Measurements from ENCODE around the gene MRPL1. TPM values are rescaled to one million over a fixed set of nuclear protein-coding genes. Genes with fewer than 3 reads are reported as not detected.

The MRPL1 gene
- polyA plus RNA-seq, 3 donors = 4.0 to 11.8 (median 10.7) TPM

DNA sequence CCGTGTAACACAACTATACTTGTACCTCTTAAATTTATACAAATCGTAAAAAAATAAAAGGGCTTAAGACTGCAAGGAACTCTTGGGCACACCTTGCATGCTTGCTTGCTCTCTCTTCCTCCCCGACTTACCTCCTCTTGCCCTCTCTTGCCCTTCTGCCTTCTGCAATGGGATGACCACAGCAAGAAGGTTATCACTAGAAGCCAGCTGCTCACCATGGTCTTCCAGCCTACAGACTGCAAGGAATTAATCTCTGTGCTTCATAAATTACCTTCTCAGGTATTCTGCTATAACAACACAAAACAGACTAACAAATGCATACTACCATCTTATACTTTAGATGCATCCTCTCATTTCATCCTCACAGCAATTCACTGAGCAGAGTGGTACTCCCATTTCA lies 92.1 kb downstream of the MRPL1 start:
- 93% methylated on average over 2 of the region's 3 CpGs for WGBS (ENCODE audit: insufficient coverage)
- intact Hi-C loops (cut with micrococcal nuclease) = no loop called here
- DNase-seq = no peak

DNA sequence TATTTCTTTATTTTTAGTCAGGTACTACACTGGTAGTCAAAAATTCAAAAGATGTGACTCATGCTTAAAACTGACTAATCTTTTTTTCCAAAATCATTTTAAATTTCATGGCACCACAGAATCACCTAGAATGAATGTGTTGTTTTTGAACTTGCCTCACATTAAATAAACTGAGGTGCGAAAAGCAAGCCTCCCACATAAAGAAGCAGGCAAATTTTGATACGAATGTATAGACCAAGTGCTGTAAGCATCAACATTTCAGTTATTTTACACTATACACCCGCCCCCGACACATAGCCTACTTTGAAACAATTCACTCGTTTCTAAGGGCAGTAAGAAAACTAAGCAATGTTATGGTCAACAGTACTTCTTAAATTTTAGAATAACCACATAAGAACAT lies 94.3 kb downstream of the MRPL1 start:
- Histone ChIP-seq H3K36me3 (replicated peaks in 1 of 2; ENCODE audit: control insufficient read depth in 1 of 2, insufficient read depth in 2 of 2, low read length in 2 of 2) (peaks cover 15 to 27% of the 10 kb centered on the region in 2 donors), H3K4me3 (replicated peaks in 1 of 3; ENCODE audit: low read depth in 2 of 3, low read length in 3 of 3) (no peak overlapping the region), H3K27me3 (ENCODE audit: control insufficient read depth in 2 of 2, insufficient read depth in 2 of 2, low read length in 2 of 2) (no peaks in the 10 kb centered on the region), H3K79me2 (ENCODE audit: insufficient read depth, low read length) (no peaks in the 10 kb centered on the region), H3K9ac (ENCODE audit: insufficient read depth, low read length, poor library complexity, severe bottlenecking) (no peak overlapping the region), H4K20me1 (ENCODE audit: insufficient read depth, low read length) (no peaks in the 10 kb centered on the region), H3K4me1 (ENCODE audit: control insufficient read depth in 1 of 2, insufficient read depth in 2 of 2, low read length in 2 of 2) (no peaks in the 10 kb centered on the region), H2AFZ (ENCODE audit: insufficient read depth, low read depth, low read length, poor library complexity, severe bottlenecking) (no peak overlapping the region), H3K4me2 (replicated peaks; ENCODE audit: extremely low read depth, low read length, poor library complexity, severe bottlenecking) (no peak overlapping the region), H3K9me3 (replicated peaks in 1 of 2; ENCODE audit: control insufficient read depth in 1 of 2, insufficient read depth in 1 of 2, low read length in 2 of 2) (no peaks in the 10 kb centered on the region), H3K27ac (ENCODE audit: low read depth in 1 of 2, low read length in 2 of 2) (no peak overlapping the region)
- Mint-ChIP-seq H3K27ac (no peak overlapping the region), H3K9me3 (no peaks in the 10 kb centered on the region), H3K27me3 (ENCODE audit: low read depth in 3 of 3) (no peaks in the 10 kb centered on the region), H3K4me1 (no peaks in the 10 kb centered on the region), H3K36me3 (peaks cover 17 to 20% of the 10 kb centered on the region in 2 donors), H3K4me3 (no peak overlapping the region)
- DNase-seq = no peak
- intact Hi-C loops (cut with micrococcal nuclease) = no loop called here
- WGBS (ENCODE audit: insufficient coverage) = 94% methylated on average over 3 of the region's 5 CpGs
- TF ChIP-seq, protein P1, sequence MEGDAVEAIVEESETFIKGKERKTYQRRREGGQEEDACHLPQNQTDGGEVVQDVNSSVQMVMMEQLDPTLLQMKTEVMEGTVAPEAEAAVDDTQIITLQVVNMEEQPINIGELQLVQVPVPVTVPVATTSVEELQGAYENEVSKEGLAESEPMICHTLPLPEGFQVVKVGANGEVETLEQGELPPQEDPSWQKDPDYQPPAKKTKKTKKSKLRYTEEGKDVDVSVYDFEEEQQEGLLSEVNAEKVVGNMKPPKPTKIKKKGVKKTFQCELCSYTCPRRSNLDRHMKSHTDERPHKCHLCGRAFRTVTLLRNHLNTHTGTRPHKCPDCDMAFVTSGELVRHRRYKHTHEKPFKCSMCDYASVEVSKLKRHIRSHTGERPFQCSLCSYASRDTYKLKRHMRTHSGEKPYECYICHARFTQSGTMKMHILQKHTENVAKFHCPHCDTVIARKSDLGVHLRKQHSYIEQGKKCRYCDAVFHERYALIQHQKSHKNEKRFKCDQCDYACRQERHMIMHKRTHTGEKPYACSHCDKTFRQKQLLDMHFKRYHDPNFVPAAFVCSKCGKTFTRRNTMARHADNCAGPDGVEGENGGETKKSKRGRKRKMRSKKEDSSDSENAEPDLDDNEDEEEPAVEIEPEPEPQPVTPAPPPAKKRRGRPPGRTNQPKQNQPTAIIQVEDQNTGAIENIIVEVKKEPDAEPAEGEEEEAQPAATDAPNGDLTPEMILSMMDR (IDR thresholded peaks at IDR 0.05) = no peak

More for the DNA sequence above, 92.1 kb downstream of the MRPL1 start:
- Mint-ChIP-seq H3K27ac (peak overlapping the region in 1 of 7 donors; percentile 37), H3K9me3 (no peaks in the 10 kb centered on the region), H3K4me3 (no peak overlapping the region), H3K4me1 (no peaks in the 10 kb centered on the region), H3K27me3 (ENCODE audit: low read depth in 3 of 3) (no peaks in the 10 kb centered on the region), H3K36me3 (peaks cover 24 to 29% of the 10 kb centered on the region in 2 donors)
- Histone ChIP-seq H3K4me3 (replicated peaks in 1 of 3; ENCODE audit: low read depth in 2 of 3, low read length in 3 of 3) (no peak overlapping the region), H3K9me3 (replicated peaks in 1 of 2; ENCODE audit: control insufficient read depth in 1 of 2, insufficient read depth in 1 of 2, low read length in 2 of 2) (no peaks in the 10 kb centered on the region), H3K36me3 (replicated peaks in 1 of 2; ENCODE audit: control insufficient read depth in 1 of 2, insufficient read depth in 2 of 2, low read length in 2 of 2) (peaks cover 27 to 49% of the 10 kb centered on the region in 2 donors), H2AFZ (ENCODE audit: insufficient read depth, low read depth, low read length, poor library complexity, severe bottlenecking) (no peak overlapping the region), H3K27ac (ENCODE audit: low read depth in 1 of 2, low read length in 2 of 2) (no peak overlapping the region), H3K27me3 (ENCODE audit: control insufficient read depth in 2 of 2, insufficient read depth in 2 of 2, low read length in 2 of 2) (no peaks in the 10 kb centered on the region), H3K4me1 (ENCODE audit: control insufficient read depth in 1 of 2, insufficient read depth in 2 of 2, low read length in 2 of 2) (no peaks in the 10 kb centered on the region), H3K9ac (ENCODE audit: insufficient read depth, low read length, poor library complexity, severe bottlenecking) (no peak overlapping the region), H4K20me1 (ENCODE audit: insufficient read depth, low read length) (no peaks in the 10 kb centered on the region), H3K79me2 (ENCODE audit: insufficient read depth, low read length) (no peaks in the 10 kb centered on the region), H3K4me2 (replicated peaks; ENCODE audit: extremely low read depth, low read length, poor library complexity, severe bottlenecking) (no peak overlapping the region)
- TF ChIP-seq, protein P1 (IDR thresholded peaks at IDR 0.05) = no peak

All from CD14-positive monocyte (primary cell).